Hepatic stellate cell (primary cell): ENCODE data around the gene SMARCC1.

Source experiments
- DNase-seq: peaks from one replicate; pipeline ENCODE4 v3.0.0; 2011; ENCODE audit warnings: low spot score

Gene SMARCC1

GRCh38 chr3:47701388-47701787 is 80.3 kb downstream of the SMARCC1 start:
- no peak for DNase-seq

- no peak for DNase-seq
These were observed 89.5 kb downstream of the SMARCC1 start for GRCh38 chr3:47692158-47692557.

- no peak for DNase-seq
These were observed 93.2 kb downstream of the SMARCC1 start for GRCh38 chr3:47688488-47688887.

- DNase-seq, result no peak
These were observed 96.7 kb downstream of the SMARCC1 start for GRCh38 chr3:47685037-47685436.

- no peak for DNase-seq
These were observed 100.7 kb downstream of the SMARCC1 start for GRCh38 chr3:47681016-47681415.

GRCh38 chr3:47678446-47679338 is 103.0 kb downstream of the SMARCC1 start:
- DNase-seq, result no peak

GRCh38 chr3:47669026-47669749 is 112.5 kb downstream of the SMARCC1 start:
- peak; percentile 59 for DNase-seq

GRCh38 chr3:47666118-47666517 is 115.6 kb downstream of the SMARCC1 start:
- no peak for DNase-seq

- peak; percentile 24 for DNase-seq
These were observed 117.2 kb downstream of the SMARCC1 start for GRCh38 chr3:47664519-47664918.

- no peak for DNase-seq
These were observed 118.0 kb downstream of the SMARCC1 start for GRCh38 chr3:47663630-47664240.

- DNase-seq, result peak; percentile 50
These were observed 120.5 kb downstream of the SMARCC1 start for GRCh38 chr3:47661121-47661752.

GRCh38 chr3:47658444-47658843 is 123.2 kb downstream of the SMARCC1 start:
- DNase-seq, result no peak

- no peak for DNase-seq
These were observed 129.6 kb downstream of the SMARCC1 start for GRCh38 chr3:47652142-47652541.

GRCh38 chr3:47650294-47650693 is 131.4 kb downstream of the SMARCC1 start:
- no peak for DNase-seq

- no peak for DNase-seq
These were observed 134.1 kb downstream of the SMARCC1 start for GRCh38 chr3:47647550-47647949.

- DNase-seq, result no peak
These were observed 135.3 kb downstream of the SMARCC1 start for GRCh38 chr3:47646362-47646761.

- DNase-seq, result no peak
These were observed 136.1 kb downstream of the SMARCC1 start for GRCh38 chr3:47645551-47645950.

- DNase-seq, result no peak
These were observed 138.6 kb downstream of the SMARCC1 start for GRCh38 chr3:47643092-47643491.

GRCh38 chr3:47641739-47642138 is 140.0 kb downstream of the SMARCC1 start:
- DNase-seq, result no peak

GRCh38 chr3:47636921-47637320 is 144.8 kb downstream of the SMARCC1 start:
- DNase-seq, result no peak

- DNase-seq, result no peak
These were observed 145.5 kb downstream of the SMARCC1 start for GRCh38 chr3:47636225-47636624.

- DNase-seq, result no peak
These were observed 146.2 kb downstream of the SMARCC1 start for GRCh38 chr3:47635536-47635935.
